SU-DHL-6 (cell line): ENCODE data around the gene SLC16A3.

Source experiments
- CTCF ChIP-seq: fragments of 200-600 bp; sonication (generic); IDR thresholded peaks from one replicate; pipeline ENCODE4 v1.5.1; 2017; ENCODE audit warnings: antibody characterized with exemption, mild to moderate bottlenecking, low read length, moderate library complexity; ENCODE audit not compliant: insufficient read depth, poor library complexity, severe bottlenecking
- EZH2phosphoT487 ChIP-seq: fragments of 200-600 bp; sonication (generic), shearing (Covaris generic); conservative IDR thresholded peaks from 2 replicates; pipeline ENCODE4 v1.6.1; 2018; ENCODE audit warnings: mild to moderate bottlenecking, antibody characterized with exemption, low read length, moderate library complexity, mixed read lengths

- TF ChIP-seq CTCF (no peak), EZH2phosphoT487 (no peak)
Observed at GRCh38 chr17:82281076-82281475, 52.2 kb downstream of the SLC16A3 start.
